Measurements from ENCODE around the gene PRIMPOL.

- TF ChIP-seq, protein P1, sequence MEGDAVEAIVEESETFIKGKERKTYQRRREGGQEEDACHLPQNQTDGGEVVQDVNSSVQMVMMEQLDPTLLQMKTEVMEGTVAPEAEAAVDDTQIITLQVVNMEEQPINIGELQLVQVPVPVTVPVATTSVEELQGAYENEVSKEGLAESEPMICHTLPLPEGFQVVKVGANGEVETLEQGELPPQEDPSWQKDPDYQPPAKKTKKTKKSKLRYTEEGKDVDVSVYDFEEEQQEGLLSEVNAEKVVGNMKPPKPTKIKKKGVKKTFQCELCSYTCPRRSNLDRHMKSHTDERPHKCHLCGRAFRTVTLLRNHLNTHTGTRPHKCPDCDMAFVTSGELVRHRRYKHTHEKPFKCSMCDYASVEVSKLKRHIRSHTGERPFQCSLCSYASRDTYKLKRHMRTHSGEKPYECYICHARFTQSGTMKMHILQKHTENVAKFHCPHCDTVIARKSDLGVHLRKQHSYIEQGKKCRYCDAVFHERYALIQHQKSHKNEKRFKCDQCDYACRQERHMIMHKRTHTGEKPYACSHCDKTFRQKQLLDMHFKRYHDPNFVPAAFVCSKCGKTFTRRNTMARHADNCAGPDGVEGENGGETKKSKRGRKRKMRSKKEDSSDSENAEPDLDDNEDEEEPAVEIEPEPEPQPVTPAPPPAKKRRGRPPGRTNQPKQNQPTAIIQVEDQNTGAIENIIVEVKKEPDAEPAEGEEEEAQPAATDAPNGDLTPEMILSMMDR (IDR thresholded peaks at IDR 0.05; ENCODE audit: low read depth, low read length), result no peak
- no peak for TF ChIP-seq EZH2phosphoT487 (IDR thresholded peaks at IDR 0.05; ENCODE audit: low read depth)
Observed at GRCh38 chr4:184636897-184637296, 12.6 kb upstream of the PRIMPOL start.
